ENCODE results near the gene PTPRN2. TPM values are rescaled to one million over a fixed set of nuclear protein-coding genes. Genes with fewer than 3 reads are reported as not detected.

The PTPRN2 gene
- total RNA-seq, 2 experiments from 2014 or later: 0.70 TPM; not detected in 1

- Histone ChIP-seq H2AFZ (ENCODE audit: low read length) (no peak overlapping the region), H4K20me1 (ENCODE audit: insufficient read depth, low read length) (no peaks in the 10 kb centered on the region), H3K9me3 (ENCODE audit: low read length) (no peaks in the 10 kb centered on the region), H3K4me3 (ENCODE audit: low read depth, low read length, poor library complexity, severe bottlenecking) (no peak overlapping the region), H3K4me2 (ENCODE audit: low read length) (no peak overlapping the region), H3K36me3 (ENCODE audit: insufficient read depth, low read length) (no peaks in the 10 kb centered on the region), H3K79me2 (ENCODE audit: insufficient read depth, low read depth, low read length) (no peaks in the 10 kb centered on the region), H3K4me1 (ENCODE audit: insufficient read depth, low read length, poor library complexity, severe bottlenecking) (no peaks in the 10 kb centered on the region), H3K9me2 (ENCODE audit: insufficient read depth, low read length) (no peaks in the 10 kb centered on the region), H3K27ac (ENCODE audit: low read depth, low read length, poor library complexity, severe bottlenecking) (no peak overlapping the region)
- CTCF ChIA-PET (ENCODE audit: unreplicated experiment): no interaction called here
- POLR2A ChIA-PET: interaction anchor here (0.7 kb wide), 1 partner anchor 453 kb away, joined by 3 read pairs; no protein-coding TSS in a partner anchor
- BruUV-seq (replicated peaks): no TSS peak
- no peak for DNase-seq (ENCODE audit: low spot score)
- intact Hi-C loops (cut with micrococcal nuclease; ENCODE audit: unreplicated experiment): no loop called here
- TF ChIP-seq EZH2phosphoT487 (IDR thresholded peaks at IDR 0.05; ENCODE audit: borderline replicate concordance, low read depth, low read length) (no peak), CTCF (conservative IDR thresholded peaks at IDR 0.05; ENCODE audit: low read length) (no peak)
Observed at GRCh38 chr7:157539521-157539920, 1048.1 kb downstream of the PTPRN2 start.

GRCh38 chr7:157538735-157539134 is 1048.9 kb downstream of the PTPRN2 start:
- H3K79me2 ChIP-seq (ENCODE audit: insufficient read depth, low read depth, low read length): no peaks in the 10 kb centered on the region
- CTCF ChIA-PET (ENCODE audit: unreplicated experiment): no interaction called here
- no peak overlapping the region for H3K27ac ChIP-seq (ENCODE audit: low read depth, low read length, poor library complexity, severe bottlenecking)
- intact Hi-C loops (cut with micrococcal nuclease; ENCODE audit: unreplicated experiment): no loop called here
- no peak overlapping the region for H2AFZ ChIP-seq (ENCODE audit: low read length)
- no peaks in the 10 kb centered on the region for H3K9me3 ChIP-seq (ENCODE audit: low read length)
- no peaks in the 10 kb centered on the region for H3K36me3 ChIP-seq (ENCODE audit: insufficient read depth, low read length)
- no TSS peak for BruUV-seq (replicated peaks)
- no peaks in the 10 kb centered on the region for H3K4me1 ChIP-seq (ENCODE audit: insufficient read depth, low read length, poor library complexity, severe bottlenecking)
- H3K4me3 ChIP-seq (ENCODE audit: low read depth, low read length, poor library complexity, severe bottlenecking): no peak overlapping the region
- no peak for TF ChIP-seq EZH2phosphoT487 (IDR thresholded peaks at IDR 0.05; ENCODE audit: borderline replicate concordance, low read depth, low read length)
- TF ChIP-seq CTCF (conservative IDR thresholded peaks at IDR 0.05; ENCODE audit: low read length): no peak
- no peaks in the 10 kb centered on the region for H3K9me2 ChIP-seq (ENCODE audit: insufficient read depth, low read length)
- H4K20me1 ChIP-seq (ENCODE audit: insufficient read depth, low read length): no peaks in the 10 kb centered on the region
- POLR2A ChIA-PET: interaction anchor here (0.7 kb wide), 1 partner anchor 452 kb away, joined by 3 read pairs; no protein-coding TSS in a partner anchor
- DNase-seq (ENCODE audit: low spot score): no peak
- no peak overlapping the region for H3K4me2 ChIP-seq (ENCODE audit: low read length)

GRCh38 chr7:157538321-157538720 is 1049.3 kb downstream of the PTPRN2 start:
- TF ChIP-seq EZH2phosphoT487 (IDR thresholded peaks at IDR 0.05; ENCODE audit: borderline replicate concordance, low read depth, low read length): no peak
- no peak for TF ChIP-seq CTCF (conservative IDR thresholded peaks at IDR 0.05; ENCODE audit: low read length)
- no peaks in the 10 kb centered on the region for H4K20me1 ChIP-seq (ENCODE audit: insufficient read depth, low read length)
- no peaks in the 10 kb centered on the region for H3K79me2 ChIP-seq (ENCODE audit: insufficient read depth, low read depth, low read length)
- ChIA-PET POLR2A (no interaction called here), CTCF (ENCODE audit: unreplicated experiment) (no interaction called here)
- no peaks in the 10 kb centered on the region for H3K4me1 ChIP-seq (ENCODE audit: insufficient read depth, low read length, poor library complexity, severe bottlenecking)
- DNase-seq (ENCODE audit: low spot score): no peak
- H3K9me2 ChIP-seq (ENCODE audit: insufficient read depth, low read length): no peaks in the 10 kb centered on the region
- BruUV-seq (replicated peaks): no TSS peak
- H3K4me2 ChIP-seq (ENCODE audit: low read length): no peak overlapping the region
- H3K9me3 ChIP-seq (ENCODE audit: low read length): no peaks in the 10 kb centered on the region
- no peak overlapping the region for H2AFZ ChIP-seq (ENCODE audit: low read length)
- no peak overlapping the region for H3K27ac ChIP-seq (ENCODE audit: low read depth, low read length, poor library complexity, severe bottlenecking)
- H3K36me3 ChIP-seq (ENCODE audit: insufficient read depth, low read length): no peaks in the 10 kb centered on the region
- H3K4me3 ChIP-seq (ENCODE audit: low read depth, low read length, poor library complexity, severe bottlenecking): no peak overlapping the region
- intact Hi-C loops (cut with micrococcal nuclease; ENCODE audit: unreplicated experiment): no loop called here

Measured in OCI-LY7 (cell line).